ENCODE results near the gene SLC9A1. TPM values are rescaled to one million over a fixed set of nuclear protein-coding genes. Genes with fewer than 3 reads are reported as not detected.
"Not testable (repeated sequence)": the region's sequence is repeated elsewhere in the genome, so short reads cannot be mapped to it uniquely, and the experiment has no call there.

The SLC9A1 gene
- total and polyA plus RNA-seq, 2 donors (not counting 1 experiment from before 2014, with no cell fraction given) = 7.3 to 22.5 TPM

DNA sequence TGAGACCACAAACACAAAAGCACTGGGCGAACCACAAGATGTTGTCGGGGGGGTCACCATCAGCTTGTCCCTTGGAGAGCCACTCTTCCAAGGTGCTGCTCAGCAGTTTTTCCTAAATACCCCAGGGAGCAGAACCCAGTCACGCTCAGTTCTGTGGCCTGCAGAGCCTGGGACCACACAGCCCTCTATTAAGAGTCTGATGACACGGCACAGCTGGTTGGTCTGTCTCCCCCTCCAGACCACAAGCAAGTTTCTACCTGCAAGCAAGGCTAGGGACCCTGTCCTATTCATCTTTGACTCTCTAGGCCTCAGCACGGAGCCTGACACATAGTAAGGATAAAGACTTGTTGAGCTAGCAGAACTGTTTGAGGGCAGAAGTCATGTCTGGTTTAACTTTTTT, 28.5 kb downstream of the SLC9A1 start:
- intact Hi-C loops (cut with micrococcal nuclease) = no loop called here
- Histone ChIP-seq H3K9ac (ENCODE audit: low read length) (no peak overlapping the region), H4K20me1 (ENCODE audit: control insufficient read depth, insufficient read depth, low read length, poor library complexity, severe bottlenecking) (no peaks in the 10 kb centered on the region), H3K27me3 (replicated peaks in 1 of 4; ENCODE audit: control extremely low read depth in 1 of 4, control insufficient read depth in 3 of 4, insufficient read depth in 4 of 4, low read length in 3 of 4) (no peaks in the 10 kb centered on the region), H3K4me1 (ENCODE audit: control insufficient read depth in 2 of 2, insufficient read depth in 2 of 2, low read length in 2 of 2) (no peaks in the 10 kb centered on the region), H3K27ac (ENCODE audit: low read length in 2 of 2) (no peak overlapping the region), H3K4me3 (ENCODE audit: control extremely low read depth in 1 of 5, extremely low read depth in 1 of 5, insufficient read depth in 1 of 5, low read depth in 2 of 5, low read length in 4 of 5) (no peak overlapping the region), H3K36me3 (replicated peaks in 1 of 2; ENCODE audit: control extremely low read depth in 1 of 2, control insufficient read depth in 1 of 2, extremely low read depth in 1 of 2, insufficient read depth in 2 of 2, low read length in 1 of 2) (peaks cover 0 to 2% of the 10 kb centered on the region in 2 experiments), H3K4me2 (replicated peaks; ENCODE audit: low read depth, low read length, poor library complexity, severe bottlenecking) (no peak overlapping the region), H3K9me3 (ENCODE audit: control extremely low read depth in 1 of 3, control insufficient read depth in 2 of 3, insufficient read depth in 1 of 3, low read length in 2 of 3) (no peaks in the 10 kb centered on the region), H2AFZ (ENCODE audit: insufficient read depth, low read depth, low read length, poor library complexity, severe bottlenecking) (no peak overlapping the region), H3K79me2 (ENCODE audit: control insufficient read depth, insufficient read depth, low read length) (peaks cover 17% of the 10 kb centered on the region)
- ATAC-seq (ENCODE audit: low read depth) (no peak), DNase-seq (no peak)
- ChIA-PET CTCF (interaction anchor here (1.0 kb wide), 1 partner anchor 15 kb away, joined by 4 read pairs; no protein-coding TSS in a partner anchor), POLR2A (no interaction called here)
- H3K27ac Mint-ChIP-seq = no peak overlapping the region
- no peaks in the 10 kb centered on the region for H3K4me1 Mint-ChIP-seq
- H3K27me3 Mint-ChIP-seq = no peaks in the 10 kb centered on the region
- no peak overlapping the region for H3K4me3 Mint-ChIP-seq
- no peaks in the 10 kb centered on the region for H3K9me3 Mint-ChIP-seq (ENCODE audit: insufficient read depth)
- 100% methylated on average over 4 of the region's 5 CpGs for WGBS (ENCODE audit: insufficient coverage)
- no peak for TF ChIP-seq EZH2 (IDR thresholded peaks at IDR 0.05; ENCODE audit: borderline replicate concordance, insufficient read depth, low read depth, low read length, poor library complexity, severe bottlenecking)
- TF ChIP-seq, protein P1, sequence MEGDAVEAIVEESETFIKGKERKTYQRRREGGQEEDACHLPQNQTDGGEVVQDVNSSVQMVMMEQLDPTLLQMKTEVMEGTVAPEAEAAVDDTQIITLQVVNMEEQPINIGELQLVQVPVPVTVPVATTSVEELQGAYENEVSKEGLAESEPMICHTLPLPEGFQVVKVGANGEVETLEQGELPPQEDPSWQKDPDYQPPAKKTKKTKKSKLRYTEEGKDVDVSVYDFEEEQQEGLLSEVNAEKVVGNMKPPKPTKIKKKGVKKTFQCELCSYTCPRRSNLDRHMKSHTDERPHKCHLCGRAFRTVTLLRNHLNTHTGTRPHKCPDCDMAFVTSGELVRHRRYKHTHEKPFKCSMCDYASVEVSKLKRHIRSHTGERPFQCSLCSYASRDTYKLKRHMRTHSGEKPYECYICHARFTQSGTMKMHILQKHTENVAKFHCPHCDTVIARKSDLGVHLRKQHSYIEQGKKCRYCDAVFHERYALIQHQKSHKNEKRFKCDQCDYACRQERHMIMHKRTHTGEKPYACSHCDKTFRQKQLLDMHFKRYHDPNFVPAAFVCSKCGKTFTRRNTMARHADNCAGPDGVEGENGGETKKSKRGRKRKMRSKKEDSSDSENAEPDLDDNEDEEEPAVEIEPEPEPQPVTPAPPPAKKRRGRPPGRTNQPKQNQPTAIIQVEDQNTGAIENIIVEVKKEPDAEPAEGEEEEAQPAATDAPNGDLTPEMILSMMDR (IDR thresholded peaks at IDR 0.05) = no peak

DNA sequence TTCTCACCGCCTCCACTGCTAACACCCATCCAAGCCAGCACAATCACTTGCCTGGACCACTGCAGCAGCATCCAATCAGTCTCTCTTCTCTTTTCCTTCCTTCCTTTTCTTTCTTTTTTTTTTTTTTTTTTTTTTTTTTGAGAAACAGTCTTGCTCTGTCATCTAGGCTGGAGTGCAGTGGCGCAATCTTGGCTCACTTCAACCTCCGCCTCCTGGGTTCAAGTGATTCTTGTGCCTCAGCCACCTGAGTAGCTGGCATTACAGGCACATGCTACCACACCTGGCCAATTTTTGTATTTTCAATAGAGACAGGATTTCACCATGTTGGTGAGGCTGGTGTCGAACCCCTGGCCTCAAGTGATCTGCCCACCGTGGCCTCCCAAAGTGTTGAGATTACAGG, 29.8 kb downstream of the SLC9A1 start:
- WGBS (ENCODE audit: insufficient coverage) = 100% methylated on average over 5 of the region's 5 CpGs
- not testable (repeated sequence) for H3K4me1 Mint-ChIP-seq

More for the DNA sequence above, 29.8 kb downstream of the SLC9A1 start:
- H3K27me3 ChIP-seq (replicated peaks in 1 of 4; ENCODE audit: control extremely low read depth in 1 of 4, control insufficient read depth in 3 of 4, insufficient read depth in 4 of 4, low read length in 3 of 4); H3K4me2 ChIP-seq (replicated peaks; ENCODE audit: low read depth, low read length, poor library complexity, severe bottlenecking); H3K4me3 Mint-ChIP-seq; H3K27ac ChIP-seq (ENCODE audit: low read length in 2 of 2); H3K9me3 Mint-ChIP-seq (ENCODE audit: insufficient read depth); H3K79me2 ChIP-seq (ENCODE audit: control insufficient read depth, insufficient read depth, low read length); H3K9ac ChIP-seq (ENCODE audit: low read length); DNase-seq; H3K4me3 ChIP-seq (ENCODE audit: control extremely low read depth in 1 of 5, extremely low read depth in 1 of 5, insufficient read depth in 1 of 5, low read depth in 2 of 5, low read length in 4 of 5); H4K20me1 ChIP-seq (ENCODE audit: control insufficient read depth, insufficient read depth, low read length, poor library complexity, severe bottlenecking); H3K36me3 ChIP-seq (replicated peaks in 1 of 2; ENCODE audit: control extremely low read depth in 1 of 2, control insufficient read depth in 1 of 2, extremely low read depth in 1 of 2, insufficient read depth in 2 of 2, low read length in 1 of 2); ATAC-seq (ENCODE audit: low read depth); intact Hi-C loops (cut with micrococcal nuclease); H2AFZ ChIP-seq (ENCODE audit: insufficient read depth, low read depth, low read length, poor library complexity, severe bottlenecking); H3K27ac Mint-ChIP-seq; POLR2A ChIA-PET; H3K4me1 ChIP-seq (ENCODE audit: control insufficient read depth in 2 of 2, insufficient read depth in 2 of 2, low read length in 2 of 2); H3K27me3 Mint-ChIP-seq; H3K9me3 ChIP-seq (ENCODE audit: control extremely low read depth in 1 of 3, control insufficient read depth in 2 of 3, insufficient read depth in 1 of 3, low read length in 2 of 3): not testable (repeated sequence)
- CTCF ChIA-PET = interaction anchor here (1.2 kb wide), 1 partner anchor 73 kb away, joined by 3 read pairs; no protein-coding TSS in a partner anchor
